22Rv1 (cell line): ENCODE measurements around the gene PLIN5.
"Not testable (repeated sequence)": the region's sequence is repeated elsewhere in the genome, so short reads cannot be mapped to it uniquely, and the experiment has no call there.

Experiments
- H3K27ac ChIP-seq: fragments of 450-650 bp; 2 replicates; pipeline ENCODE4 v1.5.1; 2017
- CTCF ChIP-seq: fragments of 450-650 bp; IDR thresholded peaks from 2 replicates; pipeline ENCODE4 v1.5.1; 2017; ENCODE audit warnings: mild to moderate bottlenecking
- ZFX ChIP-seq: fragments of 450-650 bp; IDR thresholded peaks from 2 replicates; pipeline ENCODE4 v1.6.1; 2017; ENCODE audit warnings: antibody characterized with exemption, borderline replicate concordance

The PLIN5 gene

GRCh38 chr19:4573682-4574081, 38.7 kb upstream of the PLIN5 start:
- no peak overlapping the region for H3K27ac ChIP-seq
- TF ChIP-seq CTCF (no peak), ZFX (no peak)

DNA sequence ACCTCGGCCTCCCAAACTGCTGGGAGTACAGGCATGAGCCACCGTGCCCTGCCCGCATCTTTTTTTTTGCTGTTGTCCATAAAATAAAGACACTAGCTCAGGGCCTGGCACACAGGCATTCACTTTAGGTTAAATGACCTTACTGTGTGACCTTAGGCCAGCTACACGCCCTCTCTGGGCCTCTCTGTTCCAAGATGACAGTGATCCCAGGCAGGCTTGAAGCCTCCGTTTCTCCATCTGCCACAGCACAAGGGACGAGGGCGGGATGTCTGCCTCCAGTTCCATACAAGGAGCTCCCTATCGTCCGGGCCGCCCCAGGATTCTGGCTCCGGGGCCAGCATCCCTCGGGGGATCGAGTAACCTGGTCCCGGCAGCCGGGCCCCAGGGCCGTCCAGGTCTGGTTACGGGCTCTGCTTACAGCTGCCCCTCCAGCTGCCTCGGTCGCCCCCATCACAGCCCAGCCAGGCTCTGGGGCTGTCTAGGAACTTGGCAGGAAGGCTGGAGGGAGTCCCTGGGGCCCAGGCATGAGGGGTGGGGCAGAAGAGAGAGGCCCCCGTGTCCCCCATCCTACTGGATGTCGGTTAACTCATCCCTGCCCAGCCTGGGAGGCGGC, 36.4 kb upstream of the PLIN5 start:
- no peak for TF ChIP-seq CTCF
- TF ChIP-seq ZFX, result no peak
- no peak overlapping the region for H3K27ac ChIP-seq

DNA sequence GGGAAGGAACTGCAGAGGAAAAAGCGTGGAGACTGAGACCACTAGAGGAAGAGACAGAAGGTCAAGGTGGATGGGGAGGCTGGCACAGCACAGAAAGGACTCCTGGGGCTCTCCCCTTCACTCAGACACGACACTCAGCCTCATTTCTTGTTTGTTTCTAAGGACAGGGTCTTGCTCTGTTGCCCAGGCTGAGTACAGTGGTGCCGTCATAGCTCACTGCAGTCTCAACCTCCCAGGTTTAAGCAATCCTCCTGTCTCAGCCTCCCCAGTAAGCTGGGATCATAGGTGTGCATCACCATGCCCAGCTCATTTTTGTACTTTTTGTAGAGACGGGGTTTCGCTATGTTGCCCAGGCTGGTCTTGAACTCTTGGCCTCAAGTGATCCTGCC, 35.9 kb upstream of the PLIN5 start:
- TF ChIP-seq ZFX (no peak), CTCF (no peak)
- H3K27ac ChIP-seq, result no peak overlapping the region

DNA sequence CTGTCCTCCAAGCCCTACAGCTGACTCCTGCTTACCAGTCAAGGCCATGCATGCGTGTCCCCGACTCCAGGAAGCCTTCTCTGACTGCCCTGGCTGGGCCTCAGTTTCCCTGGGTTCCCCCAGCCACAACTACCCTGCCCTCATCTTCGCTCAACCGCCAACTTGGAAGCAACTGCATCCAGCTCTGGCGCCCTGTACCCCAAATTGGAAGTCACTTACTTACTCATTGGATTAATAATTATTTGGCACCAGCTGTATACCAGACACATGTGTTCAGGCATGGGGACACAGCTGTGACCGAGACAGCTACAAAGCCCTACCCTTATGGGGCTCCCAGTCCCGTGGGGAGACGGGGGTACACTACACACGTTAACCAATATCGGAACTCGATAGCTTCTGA, 35.4 kb upstream of the PLIN5 start:
- TF ChIP-seq CTCF (no peak), ZFX (no peak)

GRCh38 chr19:4568886-4569285, 33.9 kb upstream of the PLIN5 start:
- H3K27ac ChIP-seq, result no peak overlapping the region
- TF ChIP-seq CTCF, result no peak
- no peak for TF ChIP-seq ZFX

More for the DNA sequence above, 35.4 kb upstream of the PLIN5 start:
- H3K27ac ChIP-seq, result no peak overlapping the region

GRCh38 chr19:4567584-4568071, 32.6 kb upstream of the PLIN5 start:
- TF ChIP-seq CTCF (peak; percentile 97), ZFX (no peak)

DNA sequence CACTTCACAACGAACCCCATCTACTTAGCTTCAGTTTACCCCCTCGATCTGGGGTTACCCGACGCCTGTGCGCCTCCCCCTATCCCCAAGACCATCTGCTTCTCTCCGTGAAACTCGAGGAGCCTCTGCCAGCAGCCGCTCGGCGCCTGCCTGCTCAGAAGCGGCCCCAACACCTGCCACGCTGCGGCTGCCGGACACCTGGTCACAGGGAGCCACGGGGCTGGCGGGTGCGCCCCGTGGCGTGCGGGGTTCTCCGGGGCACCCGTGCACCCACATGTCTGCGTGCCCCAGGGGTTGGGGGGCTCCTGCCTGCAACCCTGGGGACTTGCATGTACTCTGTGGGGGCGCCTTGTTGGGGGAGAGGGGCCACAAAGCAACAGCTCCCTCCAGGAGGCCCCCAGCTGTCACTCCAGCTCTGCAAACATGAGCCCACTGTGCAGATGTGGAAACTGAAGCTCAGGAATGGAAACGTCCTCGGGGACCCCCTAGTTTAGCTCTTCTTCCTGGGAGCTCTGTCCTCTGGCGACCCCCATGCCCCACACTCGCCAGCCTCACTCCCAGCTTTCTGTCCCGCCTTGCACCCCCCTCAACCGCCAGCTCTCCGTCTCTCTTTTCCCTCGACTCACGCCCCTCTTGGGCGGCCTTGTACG, 31.5 kb upstream of the PLIN5 start:
- TF ChIP-seq ZFX (no peak), CTCF (no peak)
- H3K27ac ChIP-seq, result no peak overlapping the region

More at GRCh38 chr19:4567584-4568071, 32.6 kb upstream of the PLIN5 start:
- no peak overlapping the region for H3K27ac ChIP-seq

DNA sequence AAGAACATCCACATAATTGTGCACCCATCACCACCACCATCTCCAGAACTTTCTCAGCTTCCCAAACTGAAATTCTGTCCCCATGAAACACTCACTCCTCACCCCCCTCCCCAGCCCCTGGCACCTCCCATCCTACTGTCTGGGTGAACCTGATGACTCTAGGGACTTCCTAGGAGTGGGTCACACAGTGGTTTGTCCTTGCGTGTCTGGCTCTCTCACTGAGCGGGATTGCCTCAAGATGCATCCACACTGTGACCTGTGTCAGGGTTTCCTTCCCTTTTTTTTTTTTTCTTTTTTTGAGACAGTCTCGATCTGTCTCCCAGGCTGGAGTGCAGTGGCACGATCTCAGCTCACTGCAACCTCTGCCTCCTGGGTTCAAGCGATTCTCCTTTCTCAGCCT, 28.5 kb upstream of the PLIN5 start:
- not testable (repeated sequence) for H3K27ac ChIP-seq

DNA sequence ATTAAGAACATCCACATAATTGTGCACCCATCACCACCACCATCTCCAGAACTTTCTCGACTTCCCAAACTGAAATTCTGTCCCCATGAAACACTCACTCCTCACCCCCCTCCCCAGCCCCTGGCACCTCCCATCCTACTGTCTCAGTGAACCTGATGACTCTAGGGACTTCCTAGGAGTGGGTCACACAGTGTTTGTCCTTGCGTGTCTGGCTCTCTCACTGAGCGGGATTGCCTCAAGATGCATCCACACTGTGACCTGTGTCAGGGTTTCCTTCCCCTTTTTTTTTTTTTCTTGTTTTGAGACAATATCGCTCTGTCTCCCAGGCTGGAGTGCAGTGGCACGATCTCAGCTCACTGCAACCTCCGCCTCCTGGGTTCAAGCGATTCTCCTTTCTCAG, 27.1 kb upstream of the PLIN5 start:
- not testable (repeated sequence) for H3K27ac ChIP-seq
